ENCODE data around the gene NFKB1. TPM values are rescaled to one million over a fixed set of nuclear protein-coding genes. Genes with fewer than 3 reads are reported as not detected.
"Not testable (repeated sequence)": the region's sequence is repeated elsewhere in the genome, so short reads cannot be mapped to it uniquely, and the experiment has no call there.

Gene NFKB1
- total RNA-seq, 4 donors from 2014 or later: 18.8 to 56.3 (median 30.8) TPM

DNA sequence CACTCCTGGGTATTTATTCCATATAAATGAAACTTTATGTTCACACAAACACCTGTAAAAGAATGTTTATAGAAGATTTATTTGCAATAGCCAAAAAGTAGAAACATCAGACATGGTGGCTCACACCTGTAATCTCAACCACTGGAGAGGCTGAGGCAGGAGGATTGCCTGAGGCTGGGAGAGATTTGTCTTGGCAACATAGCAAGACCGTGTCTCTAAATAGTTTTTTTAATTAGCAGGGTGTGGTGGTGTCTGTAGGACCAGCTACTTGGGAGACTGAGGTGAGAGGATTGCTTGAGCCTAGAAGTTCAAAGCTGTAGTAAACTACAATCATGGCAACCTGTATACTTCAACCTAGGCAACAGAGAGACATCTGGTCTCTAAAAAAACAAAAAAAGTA lies 27.7 kb upstream of the NFKB1 start:
- DNase-seq: no peak
- H3K4me3 ChIP-seq: no peak overlapping the region
- no peak overlapping the region for H3K27ac ChIP-seq
- intact Hi-C loops (cut with DNase I; ENCODE audit: low total_unique reads): no loop called here
- H3K4me1 ChIP-seq: no peaks in the 10 kb centered on the region
- TF ChIP-seq, protein P1, sequence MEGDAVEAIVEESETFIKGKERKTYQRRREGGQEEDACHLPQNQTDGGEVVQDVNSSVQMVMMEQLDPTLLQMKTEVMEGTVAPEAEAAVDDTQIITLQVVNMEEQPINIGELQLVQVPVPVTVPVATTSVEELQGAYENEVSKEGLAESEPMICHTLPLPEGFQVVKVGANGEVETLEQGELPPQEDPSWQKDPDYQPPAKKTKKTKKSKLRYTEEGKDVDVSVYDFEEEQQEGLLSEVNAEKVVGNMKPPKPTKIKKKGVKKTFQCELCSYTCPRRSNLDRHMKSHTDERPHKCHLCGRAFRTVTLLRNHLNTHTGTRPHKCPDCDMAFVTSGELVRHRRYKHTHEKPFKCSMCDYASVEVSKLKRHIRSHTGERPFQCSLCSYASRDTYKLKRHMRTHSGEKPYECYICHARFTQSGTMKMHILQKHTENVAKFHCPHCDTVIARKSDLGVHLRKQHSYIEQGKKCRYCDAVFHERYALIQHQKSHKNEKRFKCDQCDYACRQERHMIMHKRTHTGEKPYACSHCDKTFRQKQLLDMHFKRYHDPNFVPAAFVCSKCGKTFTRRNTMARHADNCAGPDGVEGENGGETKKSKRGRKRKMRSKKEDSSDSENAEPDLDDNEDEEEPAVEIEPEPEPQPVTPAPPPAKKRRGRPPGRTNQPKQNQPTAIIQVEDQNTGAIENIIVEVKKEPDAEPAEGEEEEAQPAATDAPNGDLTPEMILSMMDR (IDR thresholded peaks at IDR 0.05): no peak
- no peak for TF ChIP-seq POLR2A (IDR thresholded peaks at IDR 0.05)
- no peaks in the 10 kb centered on the region for H3K27me3 ChIP-seq
- H3K9me3 ChIP-seq: no peaks in the 10 kb centered on the region
- no peaks in the 10 kb centered on the region for H3K36me3 ChIP-seq

DNA sequence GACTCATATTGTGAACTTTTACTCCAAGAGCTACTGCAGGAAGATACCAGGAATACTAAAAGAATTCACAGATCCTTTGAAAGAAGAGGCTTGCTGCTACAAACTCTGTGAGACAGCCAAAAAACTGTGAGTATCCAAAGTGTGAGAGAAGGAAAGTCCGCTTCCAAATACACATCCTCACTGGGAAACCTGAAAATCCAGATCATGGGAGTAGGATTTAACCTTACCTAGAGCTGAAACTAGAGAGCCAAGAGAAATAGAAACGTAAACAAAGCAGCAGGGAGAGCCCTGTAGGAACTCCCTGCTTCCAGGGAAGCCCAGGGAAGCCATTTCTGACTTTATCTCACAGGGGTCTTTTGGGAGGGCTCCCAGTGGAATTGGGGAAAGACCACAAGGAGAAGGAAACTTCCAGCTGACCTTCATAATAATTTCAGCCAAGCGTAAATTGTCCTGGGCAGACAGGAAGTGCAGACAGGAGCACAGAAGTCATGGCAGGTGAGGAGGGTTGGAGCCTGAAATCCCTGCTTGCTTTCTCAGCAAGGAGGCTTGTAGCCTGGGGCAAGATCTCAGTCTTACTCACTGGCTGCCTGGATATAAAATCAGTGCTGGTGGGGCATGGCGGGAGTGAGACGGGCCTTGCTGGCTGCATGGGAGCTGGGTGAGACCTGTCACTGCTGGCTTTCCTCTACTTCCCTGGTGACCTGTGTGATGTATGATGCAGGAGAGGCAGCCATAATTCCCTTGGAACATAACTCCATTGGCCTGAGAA lies 26.2 kb upstream of the NFKB1 start:
- intact Hi-C loops (cut with DNase I; ENCODE audit: low total_unique reads): no loop called here
- H3K9me3 ChIP-seq: no peaks in the 10 kb centered on the region
- no peaks in the 10 kb centered on the region for H3K27me3 ChIP-seq
- no peak overlapping the region for H3K4me3 ChIP-seq
- no peaks in the 10 kb centered on the region for H3K4me1 ChIP-seq
- no peak overlapping the region for H3K27ac ChIP-seq
- no peak for TF ChIP-seq POLR2A (IDR thresholded peaks at IDR 0.05)
- TF ChIP-seq, protein P1 (IDR thresholded peaks at IDR 0.05): no peak
- H3K36me3 ChIP-seq: no peaks in the 10 kb centered on the region
- no peak for DNase-seq

DNA sequence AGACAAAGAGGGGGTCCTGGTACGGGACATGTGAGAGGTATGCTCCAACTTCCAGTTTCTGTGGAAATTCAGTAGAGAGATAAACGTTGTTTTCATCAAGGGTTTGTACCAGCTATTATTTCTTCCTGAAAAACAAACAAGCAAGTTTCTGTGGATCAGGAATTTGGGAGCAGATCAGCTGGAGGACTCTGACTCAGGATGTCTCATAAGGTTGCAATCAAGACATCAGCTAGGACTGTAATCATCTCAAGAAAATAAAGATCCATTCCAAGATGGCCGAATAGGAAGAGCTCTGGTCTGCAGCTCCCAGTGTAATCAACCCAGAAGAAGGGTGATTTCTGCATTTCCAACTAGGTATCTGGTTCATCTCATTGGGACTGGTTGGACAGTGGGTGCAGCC lies 23.5 kb upstream of the NFKB1 start:
- intact Hi-C loops (cut with DNase I; ENCODE audit: low total_unique reads): no loop called here
- H3K27ac ChIP-seq: no peak overlapping the region
- no peaks in the 10 kb centered on the region for H3K4me1 ChIP-seq
- H3K4me3 ChIP-seq: no peak overlapping the region
- no peak for DNase-seq
- H3K36me3 ChIP-seq: no peaks in the 10 kb centered on the region
- no peak for TF ChIP-seq POLR2A (IDR thresholded peaks at IDR 0.05)
- TF ChIP-seq, protein P1 (IDR thresholded peaks at IDR 0.05): no peak
- H3K9me3 ChIP-seq: no peaks in the 10 kb centered on the region
- no peaks in the 10 kb centered on the region for H3K27me3 ChIP-seq

DNA sequence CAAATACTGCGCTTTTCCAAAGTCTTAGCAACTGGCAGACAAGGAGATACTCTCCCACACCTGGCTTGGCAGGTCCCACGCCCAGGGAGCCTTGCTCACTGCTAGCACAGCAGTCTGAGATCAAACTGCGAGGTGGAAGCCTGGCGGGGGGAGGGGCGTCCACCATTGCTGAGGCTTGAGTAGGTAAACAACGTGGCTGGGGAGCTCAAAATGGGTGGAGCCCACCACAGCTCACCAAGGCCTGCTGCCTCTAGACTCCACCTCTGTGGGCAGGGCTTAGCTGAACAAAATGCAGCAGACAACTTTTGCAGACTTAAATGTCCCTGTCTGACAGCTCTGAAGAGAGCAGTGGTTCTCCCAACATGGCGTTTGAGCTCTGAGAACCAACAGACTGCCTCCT lies 23.0 kb upstream of the NFKB1 start:
- Histone ChIP-seq H3K27me3 (no peaks in the 10 kb centered on the region), H3K27ac (no peak overlapping the region), H3K36me3 (no peaks in the 10 kb centered on the region), H3K9me3 (no peaks in the 10 kb centered on the region), H3K4me3 (no peak overlapping the region), H3K4me1 (no peaks in the 10 kb centered on the region)
- no peak for DNase-seq
- TF ChIP-seq POLR2A (IDR thresholded peaks at IDR 0.05): no peak
- TF ChIP-seq, protein P1 (IDR thresholded peaks at IDR 0.05): no peak
- intact Hi-C loops (cut with DNase I; ENCODE audit: low total_unique reads): no loop called here

DNA sequence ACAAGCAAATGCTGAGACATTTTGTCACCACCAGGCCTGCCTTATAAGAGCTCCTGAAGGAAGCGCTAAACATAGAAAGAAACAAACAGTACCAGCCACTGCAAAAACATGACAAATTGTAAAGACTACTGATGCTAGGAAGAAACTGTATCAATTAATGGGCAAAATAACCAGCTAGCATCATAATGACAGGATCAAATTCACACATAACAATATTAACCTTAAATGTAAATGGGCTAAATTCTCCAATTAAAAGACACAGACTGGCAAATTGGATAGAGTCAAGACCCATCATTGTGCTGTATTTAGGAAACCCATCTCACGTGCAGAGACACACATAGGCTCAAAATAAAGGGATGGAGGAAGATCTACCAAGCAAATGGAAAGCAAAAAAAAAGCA lies 21.3 kb upstream of the NFKB1 start:
- intact Hi-C loops (cut with DNase I; ENCODE audit: low total_unique reads); H3K36me3 ChIP-seq; H3K27me3 ChIP-seq; H3K4me3 ChIP-seq; H3K4me1 ChIP-seq; H3K27ac ChIP-seq; H3K9me3 ChIP-seq; DNase-seq: not testable (repeated sequence)

All from uterus (tissue), 4 donors.